22Rv1 (cell line): ENCODE measurements around the gene SPHKAP.
A peak's percentile ranks its signal among the peaks of the same experiment; 100 is the strongest.

Experiments used
- H3K27ac ChIP-seq: fragments of 450-650 bp; 2 replicates; pipeline ENCODE4 v1.5.1; 2017
- CTCF ChIP-seq: fragments of 450-650 bp; IDR thresholded peaks from 2 replicates; pipeline ENCODE4 v1.5.1; 2017; ENCODE audit warnings: mild to moderate bottlenecking
- ZFX ChIP-seq: fragments of 450-650 bp; IDR thresholded peaks from 2 replicates; pipeline ENCODE4 v1.6.1; 2017; ENCODE audit warnings: antibody characterized with exemption, borderline replicate concordance

SPHKAP gene

GRCh38 chr2:227932403-227932802 lies 249.1 kb downstream of the SPHKAP start:
- TF ChIP-seq ZFX (no peak), CTCF (peak; percentile 15; the same call in 1 of the 2 replicates)
- H3K27ac ChIP-seq = no peak overlapping the region

- H3K27ac ChIP-seq = no peak overlapping the region
- TF ChIP-seq CTCF (no peak), ZFX (no peak)
Measured at GRCh38 chr2:227932001-227932400, 249.5 kb downstream of the SPHKAP start.
